NCI-H524 (cell line): Measurements from ENCODE around the gene IQSEC3.
A peak's percentile ranks its signal among the peaks of the same experiment; 100 is the strongest.

ENCODE experiments used
- DNase-seq, 2 experiments: peaks; one replicate each; lab custom pipeline; 2025; lab: John Stamatoyannopoulos, UW

Gene IQSEC3

DNA sequence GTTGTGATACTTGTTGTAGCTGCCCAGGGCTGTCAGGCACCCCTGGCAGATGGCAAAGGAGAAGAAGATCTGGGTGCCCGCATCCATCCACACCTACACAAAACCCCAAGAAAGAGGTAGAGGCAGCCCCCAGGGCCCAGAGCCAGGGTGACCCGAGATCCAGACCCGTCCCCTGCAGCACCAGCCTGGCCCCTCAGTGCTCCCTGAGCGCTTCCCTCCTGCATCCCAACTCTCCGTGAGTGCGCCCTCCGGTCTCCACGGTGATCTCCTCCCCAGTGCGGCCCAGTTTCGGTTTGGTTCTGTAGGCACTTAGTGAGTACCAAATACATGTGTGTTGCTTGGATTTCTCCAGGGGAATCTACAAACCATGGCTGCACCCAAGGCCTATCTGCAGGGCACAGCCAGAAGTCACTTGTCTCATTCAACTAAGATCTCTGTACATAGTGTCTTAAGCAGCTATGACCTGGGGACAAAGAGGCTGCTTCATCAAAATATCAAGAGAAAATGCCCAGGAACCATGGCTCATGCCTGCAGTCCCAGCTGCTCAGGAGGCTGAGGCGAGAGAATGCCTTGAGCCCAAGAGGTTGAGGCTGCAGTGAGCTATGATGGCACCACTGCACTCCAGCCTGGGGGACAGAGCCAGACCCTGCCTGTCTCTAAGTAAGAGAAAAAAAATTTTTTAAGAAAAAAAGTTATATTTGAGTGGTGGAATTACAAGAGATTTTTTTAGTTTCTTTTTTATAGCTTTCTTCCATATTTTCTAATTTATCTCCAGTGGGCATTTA is 131.5 kb downstream of the IQSEC3 start:
- DNase-seq: no peak

- no peak for DNase-seq
Measured at GRCh38 chr12:198705-199104, 132.1 kb downstream of the IQSEC3 start.

GRCh38 chr12:201361-201760 is 134.8 kb downstream of the IQSEC3 start:
- DNase-seq: no peak

- no peak for DNase-seq
Measured at GRCh38 chr12:202081-202731, 135.6 kb downstream of the IQSEC3 start.

GRCh38 chr12:203074-203461 is 136.5 kb downstream of the IQSEC3 start:
- DNase-seq: no peak

GRCh38 chr12:203462-204260 is 137.1 kb downstream of the IQSEC3 start:
- peak in 1 of 2 experiments; percentile 40 for DNase-seq

DNA sequence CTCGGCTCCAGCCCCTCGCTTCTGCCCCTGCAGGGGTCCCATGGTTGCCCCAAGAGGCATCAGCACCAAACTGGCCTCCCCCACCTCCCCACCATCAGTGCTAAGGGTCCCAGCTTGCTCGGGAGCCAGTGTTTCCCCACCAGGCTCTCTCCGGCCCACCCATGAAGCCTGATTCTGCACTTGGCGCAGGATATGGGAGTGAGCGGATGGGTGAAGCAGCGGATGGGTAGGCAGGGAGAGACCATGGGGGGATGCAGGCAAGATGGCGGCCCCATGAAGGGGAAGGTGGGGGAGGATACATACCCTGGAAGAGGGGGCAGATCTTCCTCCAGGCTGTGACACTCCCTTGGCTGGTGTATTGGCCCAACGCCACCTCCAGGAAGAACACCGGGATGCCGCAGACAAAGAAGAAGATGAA is 137.7 kb downstream of the IQSEC3 start:
- DNase-seq: no peak

DNA sequence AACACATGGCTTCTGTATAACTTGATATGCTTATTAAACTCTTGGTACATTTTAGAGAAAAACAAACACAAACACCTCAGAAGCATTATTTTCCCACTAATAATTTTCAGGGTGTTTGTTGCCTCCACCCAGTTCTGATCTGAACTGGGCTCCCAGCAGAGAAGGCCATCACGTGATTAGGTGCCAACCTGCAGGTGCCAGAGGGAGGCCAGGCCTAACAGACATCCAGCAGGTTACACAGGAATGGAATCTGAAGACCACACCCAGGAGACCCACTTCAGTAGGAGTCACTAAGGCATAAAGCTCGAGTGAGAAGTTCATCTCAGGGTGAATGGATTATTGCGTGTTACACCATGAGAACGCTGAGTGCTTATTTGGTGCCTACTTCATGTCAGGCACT is 138.5 kb downstream of the IQSEC3 start:
- DNase-seq: no peak

GRCh38 chr12:206746-207440 is 140.3 kb downstream of the IQSEC3 start:
- no peak for DNase-seq

- DNase-seq: no peak
Measured at GRCh38 chr12:207804-208203, 141.2 kb downstream of the IQSEC3 start.

DNA sequence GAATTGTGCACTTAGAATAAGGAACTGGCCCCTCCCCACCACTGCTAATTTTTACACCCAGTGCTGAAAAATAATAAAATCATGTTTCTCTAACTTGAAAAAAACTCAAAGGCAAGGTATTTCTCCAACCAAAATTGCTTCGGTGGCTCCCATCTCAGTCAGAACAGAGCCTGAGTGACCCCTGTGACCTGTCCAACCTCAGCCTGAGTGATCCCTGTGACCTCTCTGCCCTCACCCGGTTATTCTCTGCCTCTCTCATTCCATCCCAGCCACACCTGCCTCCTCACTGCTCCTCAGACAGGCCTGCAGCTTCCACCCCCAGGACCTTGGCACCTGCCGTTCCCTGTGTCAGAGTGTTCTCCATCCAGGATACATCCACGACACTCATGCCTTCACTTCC is 142.2 kb downstream of the IQSEC3 start:
- no peak for DNase-seq

DNA sequence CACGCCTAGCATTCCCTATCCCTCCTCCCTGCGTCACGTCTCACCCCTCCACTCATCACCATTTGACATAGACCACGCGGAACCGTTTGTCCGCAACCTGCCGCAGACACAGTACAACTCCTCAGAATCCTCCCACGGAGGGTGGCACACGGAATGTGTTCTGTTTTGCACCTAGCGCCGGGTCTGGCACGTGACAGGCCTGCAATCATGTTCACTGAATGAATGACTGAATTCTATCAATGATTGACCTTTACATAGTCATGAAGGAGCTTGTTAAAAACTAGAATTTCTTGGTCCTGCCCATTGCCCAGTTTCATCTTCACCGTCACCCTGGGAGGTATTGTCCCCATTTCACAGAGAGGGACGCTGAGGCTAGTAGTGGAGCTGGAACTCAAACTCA is 142.7 kb downstream of the IQSEC3 start:
- no peak for DNase-seq

GRCh38 chr12:209851-210250 is 143.3 kb downstream of the IQSEC3 start:
- no peak for DNase-seq

- no peak for DNase-seq
Measured at GRCh38 chr12:210277-211141, 143.9 kb downstream of the IQSEC3 start.

GRCh38 chr12:211142-211465 is 144.5 kb downstream of the IQSEC3 start:
- DNase-seq: no peak

DNA sequence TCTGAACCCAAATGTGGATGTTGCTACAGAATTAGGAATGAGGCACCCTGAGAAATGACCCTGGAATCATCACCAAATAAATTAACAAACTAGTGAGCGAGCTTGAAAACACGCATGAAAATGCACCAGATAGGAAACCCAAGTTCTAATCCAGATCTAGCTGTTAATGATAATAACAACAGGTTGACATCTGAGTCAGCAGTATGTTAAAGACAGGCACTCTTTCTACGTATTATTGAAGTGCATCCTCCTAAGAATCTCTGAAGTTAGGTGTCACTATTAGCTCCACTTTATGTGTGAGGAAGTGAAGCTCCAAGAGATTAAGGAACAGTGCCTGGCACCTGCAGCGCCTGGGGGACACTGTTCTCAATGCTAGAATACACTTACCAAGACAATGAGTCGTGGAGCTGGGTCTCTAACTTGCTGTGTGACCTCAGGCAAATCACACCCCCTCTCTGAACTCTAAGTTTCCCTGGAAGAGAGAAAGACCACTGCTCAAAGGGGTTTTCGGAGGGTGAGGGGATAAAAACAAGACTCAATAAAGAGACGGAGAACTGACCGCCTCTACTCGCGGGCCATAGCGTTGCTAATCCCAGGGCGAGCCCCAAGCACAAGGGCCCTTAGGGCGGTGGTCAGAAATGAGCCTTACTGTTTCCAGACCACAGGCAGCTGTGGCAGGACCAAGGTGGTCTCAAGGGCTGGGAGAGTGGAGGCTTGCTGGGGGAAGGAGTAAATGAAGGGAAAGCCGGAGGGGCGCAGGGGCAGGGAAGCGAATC is 145.3 kb downstream of the IQSEC3 start:
- DNase-seq: no peak

- DNase-seq: no peak
Measured at GRCh38 chr12:212415-212714, 145.8 kb downstream of the IQSEC3 start.

GRCh38 chr12:212715-213526 is 146.4 kb downstream of the IQSEC3 start:
- peak; percentile 11 to 54 for DNase-seq

DNA sequence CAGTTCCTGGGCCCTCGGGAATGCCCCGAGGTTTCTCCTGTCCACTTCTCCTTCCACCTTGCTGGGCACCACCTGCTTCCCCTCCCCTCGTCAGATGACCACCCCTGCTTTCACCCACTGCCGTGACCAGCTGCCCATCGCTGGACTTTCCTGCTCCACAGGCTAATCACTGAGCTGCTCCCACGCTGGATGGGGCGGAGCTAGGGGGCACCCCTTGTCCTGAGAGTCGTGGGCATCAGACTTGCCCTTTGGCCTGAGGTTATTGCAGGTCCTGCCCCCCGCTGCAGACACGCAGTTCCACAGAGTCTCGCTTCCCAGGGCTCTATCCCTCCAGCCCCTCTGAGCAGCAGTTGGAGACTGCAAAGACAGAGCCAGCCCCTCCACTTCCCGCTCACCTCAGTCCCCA is 147.0 kb downstream of the IQSEC3 start:
- no peak for DNase-seq
